ENCODE results near the gene OR4L1. TPM values are rescaled to one million over a fixed set of nuclear protein-coding genes. Genes with fewer than 3 reads are reported as not detected.
"Not testable (repeated sequence)": the region's sequence is repeated elsewhere in the genome, so short reads cannot be mapped to it uniquely, and the experiment has no call there.

Gene OR4L1
- not detected in 2 replicates for total RNA-seq (2014; rRNA removed; shearing (Covaris generic))

GRCh38 chr14:20059745-20060144 lies at the start of gene OR4L1:
TSS of gene OR4L1 (plus strand) at chr14:20060045. CDS start at chr14:20060045, 0 bp downstream.
- DNase-seq (ENCODE audit: low read depth): no peak

DNA sequence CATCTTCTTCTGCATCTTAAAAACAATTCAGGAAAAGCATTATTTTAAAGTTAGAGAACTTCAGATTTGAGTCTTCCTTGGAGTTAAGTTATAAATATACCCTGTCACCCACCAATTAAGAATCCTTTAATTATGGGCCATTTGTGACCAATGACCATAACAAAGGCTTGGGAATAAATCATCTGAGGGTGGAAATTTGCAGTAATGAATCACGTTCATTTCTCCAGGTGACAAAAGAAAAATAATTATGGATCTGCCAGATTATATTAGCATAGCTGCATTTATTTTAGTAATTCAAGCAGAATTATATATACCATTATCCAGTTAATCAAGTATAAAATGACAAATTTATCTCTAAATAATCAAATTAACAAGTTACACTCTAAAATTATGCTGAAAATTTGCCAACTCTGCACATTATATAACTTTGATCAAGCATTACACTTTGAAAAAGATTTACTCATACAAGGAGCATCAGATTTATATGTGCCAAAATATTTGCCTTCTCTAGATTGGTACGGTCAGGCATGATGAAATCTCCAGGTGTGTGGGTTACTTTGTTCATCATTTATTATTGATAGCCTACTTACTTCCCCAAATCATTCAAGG lies 40.5 kb upstream of the OR4L1 start, which contains the start of gene OR4K14:
OR4K14 (minus strand) TSS at position 51 of the 609 bp plus-strand sequence. CDS start 4,114 bp downstream, outside the sequence.
- no peak for DNase-seq (ENCODE audit: low read depth)

GRCh38 chr14:20031058-20031457 lies 28.8 kb upstream of the OR4L1 start:
- no peak for DNase-seq (ENCODE audit: low read depth)

DNA sequence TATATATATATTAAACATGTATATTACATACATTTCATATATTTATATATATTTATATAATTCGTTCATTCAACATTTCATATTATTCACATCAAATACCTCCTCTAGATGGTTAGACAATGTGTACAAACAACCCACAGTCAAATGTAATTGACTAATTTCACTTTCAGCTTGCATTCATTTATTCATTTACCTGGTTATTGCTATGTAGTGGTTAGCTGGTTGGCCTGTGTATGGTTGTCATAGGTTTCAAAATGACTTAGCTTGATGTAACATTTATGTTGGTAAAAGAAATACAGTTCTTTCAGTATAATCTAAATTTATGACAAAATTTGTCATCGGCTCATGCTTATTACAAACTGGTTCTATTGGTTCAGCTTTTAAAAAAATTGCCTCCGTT lies 24.4 kb upstream of the OR4L1 start:
- DNase-seq (ENCODE audit: low read depth): no peak

- no peak for DNase-seq (ENCODE audit: low read depth)
These were observed 23.9 kb upstream of the OR4L1 start, which contains the start of gene OR4K13 for GRCh38 chr14:20035938-20036337. TSS of gene OR4K13 (minus strand) at chr14:20036038. CDS start at chr14:20034758, 1,280 bp downstream.

DNA sequence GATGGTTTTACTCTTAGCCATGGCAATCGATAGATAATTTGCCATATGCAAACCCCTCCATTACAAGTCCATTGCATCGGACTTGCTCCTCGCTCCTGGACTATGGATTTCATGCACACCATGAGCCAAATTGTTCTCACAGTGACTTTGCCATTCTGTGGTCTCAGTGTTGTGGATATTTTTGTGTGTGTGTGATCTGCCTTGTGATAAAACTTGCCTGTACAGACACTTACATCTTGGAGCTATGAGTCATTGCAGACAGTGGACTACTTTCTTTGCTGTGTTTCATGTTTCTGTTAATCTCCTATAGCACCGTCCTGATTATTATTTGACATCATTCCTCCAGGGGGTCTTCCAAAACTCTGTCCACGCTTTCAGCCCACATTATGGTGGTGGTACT lies 15.6 kb upstream of the OR4L1 start:
- no peak for DNase-seq (ENCODE audit: low read depth)

- no peak for DNase-seq (ENCODE audit: low read depth)
These were observed 11.6 kb upstream of the OR4L1 start for GRCh38 chr14:20048202-20048601.

DNA sequence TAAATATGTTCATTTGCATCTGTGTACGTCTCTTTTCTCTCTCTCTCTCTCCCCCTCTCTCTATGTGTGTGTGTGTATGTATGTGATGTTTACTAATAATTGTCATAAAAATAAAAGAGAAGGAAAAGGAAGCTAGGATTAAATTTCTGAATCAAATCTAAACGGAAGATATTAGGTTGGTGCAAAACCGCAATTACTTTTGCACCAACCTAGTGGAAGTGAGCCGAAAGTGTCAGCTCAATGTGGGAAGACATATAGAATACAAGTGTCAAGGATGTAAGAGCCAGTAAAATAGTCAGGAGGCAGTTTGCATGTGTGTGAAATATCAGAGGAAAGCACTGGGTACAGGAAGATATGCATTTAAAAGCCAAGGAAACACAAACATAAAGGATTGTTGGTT lies 32.2 kb downstream of the OR4L1 start:
- DNase-seq (ENCODE audit: low read depth): no peak

- DNase-seq (ENCODE audit: low read depth): no peak
These were observed 33.6 kb downstream of the OR4L1 start for GRCh38 chr14:20093442-20093841.

DNA sequence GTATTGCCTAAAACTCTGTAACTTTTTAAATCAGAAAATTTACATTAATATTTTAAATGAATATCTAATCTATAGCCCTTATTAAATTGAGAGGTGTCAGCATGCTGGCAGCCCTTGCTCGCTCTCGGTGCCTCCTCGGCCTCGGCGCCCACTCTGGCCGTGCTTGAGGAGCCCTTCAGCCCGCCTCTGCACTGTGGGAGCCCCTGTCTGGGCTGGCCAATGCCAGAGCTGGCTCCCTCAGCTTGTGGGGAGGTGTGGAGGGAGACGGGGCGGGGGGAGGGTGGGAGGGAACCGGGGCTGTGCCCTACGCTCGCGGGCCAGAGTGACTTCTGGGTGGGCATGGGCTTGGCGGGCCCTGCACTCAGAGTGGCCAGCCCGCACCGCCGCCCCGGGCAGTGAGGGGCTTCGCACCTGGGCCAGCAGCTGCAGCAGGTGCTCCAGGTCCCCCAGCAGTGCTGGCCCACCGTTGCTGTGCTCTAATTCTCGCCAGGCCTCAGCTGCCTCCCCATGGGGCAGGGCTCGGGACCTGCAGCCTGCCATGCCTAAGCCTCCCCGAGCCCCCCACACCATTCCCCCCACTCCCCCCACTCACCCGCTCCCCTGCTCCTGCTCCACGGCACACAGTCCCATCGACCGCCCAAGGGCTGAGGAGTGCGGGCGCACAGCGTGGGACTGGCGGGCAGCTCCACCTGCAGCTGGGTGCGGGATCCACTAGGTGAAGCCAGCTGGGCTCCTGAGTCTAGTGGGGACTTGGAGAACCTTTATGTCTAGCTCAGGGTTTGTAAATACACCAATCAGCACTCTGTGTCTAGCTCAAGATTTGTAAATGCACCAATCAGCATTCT lies 39.3 kb downstream of the OR4L1 start:
- not testable (repeated sequence) for DNase-seq (ENCODE audit: low read depth)

GRCh38 chr14:20110438-20110837 lies 50.6 kb downstream of the OR4L1 start, which contains the start of gene OR4K17:
TSS of gene OR4K17 (plus strand) at chr14:20110739. CDS start at chr14:20117500, 6,761 bp downstream.
- DNase-seq (ENCODE audit: low read depth): no peak

Other genes starting within 250 kb of the OR4L1 start
- gene OR4K2, start 184.9 kb upstream of the OR4L1 start, total RNA-seq (2014; rRNA removed; shearing (Covaris generic)): not detected in 2 replicates
- not detected in 2 replicates for gene OR4K5, start 139.4 kb upstream of the OR4L1 start, total RNA-seq (2014; rRNA removed; shearing (Covaris generic))
- gene OR4K1, start 129.1 kb upstream of the OR4L1 start, total RNA-seq (2014; rRNA removed; shearing (Covaris generic)): not detected in 2 replicates
- gene OR4K15, start 84.5 kb upstream of the OR4L1 start, total RNA-seq (2014; rRNA removed; shearing (Covaris generic)): not detected in 2 replicates
- gene OR4Q2, start 57.9 kb upstream of the OR4L1 start, total RNA-seq (2014; rRNA removed; shearing (Covaris generic)): not detected in 2 replicates
- not detected in 2 replicates for gene OR4K14, start 40.7 kb upstream of the OR4L1 start, total RNA-seq (2014; rRNA removed; shearing (Covaris generic))
- not detected in 2 replicates for gene OR4K13, start 24.0 kb upstream of the OR4L1 start, total RNA-seq (2014; rRNA removed; shearing (Covaris generic))
- gene OR4K17, start 50.7 kb downstream of the OR4L1 start, total RNA-seq (2014; rRNA removed; shearing (Covaris generic)): not detected in 2 replicates
- gene OR4N5, start 78.8 kb downstream of the OR4L1 start, total RNA-seq (2014; rRNA removed; shearing (Covaris generic)): not detected in 2 replicates
- gene OR11G2, start 130.9 kb downstream of the OR4L1 start, total RNA-seq (2014; rRNA removed; shearing (Covaris generic)): not detected in 2 replicates
- not detected in 2 replicates for gene OR11H6, start 163.7 kb downstream of the OR4L1 start, total RNA-seq (2014; rRNA removed; shearing (Covaris generic))
- not detected in 2 replicates for gene OR11H7, start 168.9 kb downstream of the OR4L1 start, total RNA-seq (2014; rRNA removed; shearing (Covaris generic))
- gene OR11H4, start 179.2 kb downstream of the OR4L1 start, total RNA-seq (2014; rRNA removed; shearing (Covaris generic)): not detected in 2 replicates
- gene TTC5, start 245.9 kb downstream of the OR4L1 start, total RNA-seq (2014; rRNA removed; shearing (Covaris generic)): 9.7 and 12.3 TPM in 2 replicates

Measured in RPMI7951 (cell line).